ENCODE data around the gene MYBBP1A. TPM values are rescaled to one million over a fixed set of nuclear protein-coding genes. Genes with fewer than 3 reads are reported as not detected.

The MYBBP1A gene
- total RNA-seq, 1 experiment from 2014 or later, result 155 TPM

GRCh38 chr17:4488989-4489595 is 66.1 kb downstream of the MYBBP1A start:
- Histone ChIP-seq H3K27me3 (ENCODE audit: low read length) (no peaks in the 10 kb centered on the region), H3K36me3 (ENCODE audit: low read depth, low read length) (no peaks in the 10 kb centered on the region), H3K9ac (ENCODE audit: low read length) (no peak overlapping the region), H3K4me2 (ENCODE audit: low read length) (no peak overlapping the region), H2AFZ (ENCODE audit: low read length) (no peak overlapping the region), H3K79me2 (ENCODE audit: low read length) (no peaks in the 10 kb centered on the region), H3K9me2 (replicated peaks; ENCODE audit: low read length) (no peaks in the 10 kb centered on the region), H3K27ac (ENCODE audit: low read length) (no peak overlapping the region), H3F3A (ENCODE audit: low read length, unreplicated experiment) (no peaks in the 10 kb centered on the region), H3K9me3 (ENCODE audit: low read length) (no peaks in the 10 kb centered on the region), H3K4me3 (ENCODE audit: low read length) (no peak overlapping the region), H3K4me1 (ENCODE audit: insufficient read depth, low read length) (peaks cover 8% of the 10 kb centered on the region), H4K20me1 (ENCODE audit: low read length) (no peaks in the 10 kb centered on the region)
- ChIA-PET POLR2A (ENCODE audit: unreplicated experiment) (no interaction called here), CTCF (no interaction called here)
- intact Hi-C loops (cut with micrococcal nuclease), result no loop called here
- TF ChIP-seq EZH2phosphoT487 (IDR thresholded peaks at IDR 0.05; ENCODE audit: borderline replicate concordance, low read length) (no peak), EZH2 (IDR thresholded peaks at IDR 0.05; ENCODE audit: low read length, unreplicated experiment) (no peak), CTCF (conservative IDR thresholded peaks at IDR 0.05; ENCODE audit: low read depth, low read length) (no peak)
- DNase-seq (no peak), ATAC-seq (no peak)
- BruUV-seq (replicated peaks), result no TSS peak

Other genes starting within 250 kb of the MYBBP1A start
- 35.8 and 46.8 TPM in 2 replicates for gene UBE2G1, start 188.7 kb downstream of the MYBBP1A start, total RNA-seq (2014; rRNA removed)
- 0.69 and 2.6 TPM in 2 replicates for gene SPNS3, start 121.4 kb downstream of the MYBBP1A start, total RNA-seq (2014; rRNA removed)
- 2.6 and 7.9 TPM in 2 replicates for gene SPNS2, start 56.5 kb downstream of the MYBBP1A start, total RNA-seq (2014; rRNA removed)
- gene GGT6, start 5.2 kb upstream of the MYBBP1A start, total RNA-seq (2014; rRNA removed), result not detected in 2 replicates
- not detected in 2 replicates for gene SMTNL2, start 29.1 kb upstream of the MYBBP1A start, total RNA-seq (2014; rRNA removed)
- 0.81 TPM in 1 of 2 replicates, not detected in the other for gene ALOX15, start 86.3 kb upstream of the MYBBP1A start, total RNA-seq (2014; rRNA removed)
- 35.1 and 37.6 TPM in 2 replicates for gene PELP1, start 148.8 kb upstream of the MYBBP1A start, total RNA-seq (2014; rRNA removed)
- 22.2 and 28.1 TPM in 2 replicates for gene ARRB2, start 155.2 kb upstream of the MYBBP1A start, total RNA-seq (2014; rRNA removed)
- gene MED11, start 176.0 kb upstream of the MYBBP1A start, total RNA-seq (2014; rRNA removed), result 25.4 and 28.9 TPM in 2 replicates
- gene ZMYND15, start 184.4 kb upstream of the MYBBP1A start, total RNA-seq (2014; rRNA removed), result 0.51 and 0.58 TPM in 2 replicates
- 22.1 and 38.7 TPM in 2 replicates for gene CXCL16, start 184.5 kb upstream of the MYBBP1A start, total RNA-seq (2014; rRNA removed)
- not detected in 2 replicates for gene TM4SF5, start 216.5 kb upstream of the MYBBP1A start, total RNA-seq (2014; rRNA removed)
- gene VMO1, start 231.0 kb upstream of the MYBBP1A start, total RNA-seq (2014; rRNA removed), result 1.2 and 3.1 TPM in 2 replicates
- 0.98 TPM in 1 of 2 replicates, not detected in the other for gene GLTPD2, start 233.6 kb upstream of the MYBBP1A start, total RNA-seq (2014; rRNA removed)
- gene PSMB6, start 240.8 kb upstream of the MYBBP1A start, total RNA-seq (2014; rRNA removed), result 281 and 405 TPM in 2 replicates